RWPE2 (cell line): Measurements from ENCODE around the gene FAM107B.

Source experiments
- ATAC-seq: fragments of 200-7000 bp; cut with Tn5 transposase; 3 replicates; pipeline ENCODE4 v1.9.1; 2021; ENCODE audit warnings: low read depth
- DNase-seq: peaks from one replicate; pipeline ENCODE4 v3.0.0-alpha.2; 2020; ENCODE audit warnings: low spot score
- H3K27ac ChIP-seq: fragments of 450-650 bp; 2 replicates; pipeline ENCODE4 v1.5.1; 2017; ENCODE audit warnings: mild to moderate bottlenecking; ENCODE audit not compliant: poor library complexity, severe bottlenecking
- H3K27me3 ChIP-seq: fragments of 250-450 bp; sonication (Bioruptor Pico); 2 replicates; pipeline ENCODE4 v1.5.1; 2021; ENCODE audit warnings: mild to moderate bottlenecking, moderate library complexity; ENCODE audit not compliant: insufficient read depth, poor library complexity, severe bottlenecking
- H3K36me3 ChIP-seq: fragments of 250-450 bp; sonication (Bioruptor Pico); 2 replicates; pipeline ENCODE4 v1.5.1; 2020; ENCODE audit warnings: low read depth, mild to moderate bottlenecking, moderate library complexity
- H3K4me1 ChIP-seq: fragments of 250-450 bp; sonication (Bioruptor Pico); 2 replicates; pipeline ENCODE4 v1.5.1; 2021; ENCODE audit warnings: mild to moderate bottlenecking, moderate library complexity; ENCODE audit not compliant: insufficient read depth, poor library complexity, severe bottlenecking
- H3K4me3 ChIP-seq: fragments of 250-450 bp; sonication (Bioruptor Pico); 2 replicates; pipeline ENCODE4 v1.5.1; 2021; ENCODE audit warnings: mild to moderate bottlenecking, moderate library complexity; ENCODE audit not compliant: severe bottlenecking
- H3K9me3 ChIP-seq: fragments of 250-450 bp; sonication (Bioruptor Pico); 2 replicates; pipeline ENCODE4 v1.5.1; 2021; ENCODE audit warnings: mild to moderate bottlenecking, moderate library complexity; ENCODE audit not compliant: severe bottlenecking
- TF ChIP-seq, protein P1 (sequence below): fragments of 450-650 bp; IDR thresholded peaks from one replicate; pipeline ENCODE4 v1.5.1; 2017; ENCODE audit warnings: mild to moderate bottlenecking, moderate library complexity; ENCODE audit not compliant: poor library complexity, severe bottlenecking

The FAM107B gene

DNA sequence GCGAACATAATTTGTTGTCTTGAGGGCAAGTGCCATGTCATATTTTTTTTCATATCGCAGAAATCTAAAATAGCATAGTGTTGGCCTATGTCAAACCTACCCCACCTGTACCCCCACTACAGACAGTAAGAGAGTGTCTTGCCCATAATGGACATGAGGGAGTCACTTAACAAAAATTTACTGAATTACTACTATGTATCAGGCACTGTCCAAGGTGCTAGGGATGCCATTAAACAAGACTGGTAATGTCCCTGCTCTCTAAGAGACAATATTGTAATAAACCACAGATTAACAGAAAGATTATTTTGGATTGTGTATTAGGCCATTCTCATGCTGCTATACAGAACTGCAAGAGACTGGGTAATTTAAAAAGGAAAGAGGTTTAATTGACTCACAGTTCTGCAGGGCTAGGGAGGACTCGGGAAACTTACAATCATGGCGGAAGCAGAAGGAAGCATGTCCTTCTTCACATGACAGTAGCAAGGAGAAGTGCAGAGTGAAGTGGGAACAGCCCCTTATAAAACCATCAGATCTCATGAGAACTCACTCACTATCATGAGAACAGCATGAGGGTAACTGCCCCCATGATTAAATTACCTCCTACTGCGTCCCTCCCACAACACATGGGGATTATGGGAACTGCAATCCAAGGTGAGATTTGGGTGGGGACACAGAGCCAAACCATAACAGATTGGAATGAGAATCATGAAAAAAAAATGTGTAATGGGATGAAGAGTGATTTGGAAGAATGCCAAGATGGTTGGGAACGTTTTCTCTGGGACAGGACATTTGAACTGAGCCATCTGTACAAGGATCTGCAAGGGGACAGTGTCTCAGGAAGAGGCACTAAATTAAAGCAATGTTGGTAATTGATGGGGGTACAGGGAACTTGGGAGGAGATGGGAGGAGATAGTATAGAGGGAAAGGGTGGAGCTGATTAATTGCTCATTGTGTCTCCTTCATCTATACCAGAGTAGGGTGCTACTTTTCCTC, 108.5 kb downstream of the FAM107B start:
- Histone ChIP-seq H3K27me3 (no peaks in the 10 kb centered on the region), H3K9me3 (no peaks in the 10 kb centered on the region), H3K4me1 (peaks cover 8% of the 10 kb centered on the region), H3K27ac (no peak overlapping the region), H3K36me3 (no peaks in the 10 kb centered on the region), H3K4me3 (no peak overlapping the region)
- no peak for DNase-seq
- ATAC-seq = no peak
- TF ChIP-seq, protein P1, sequence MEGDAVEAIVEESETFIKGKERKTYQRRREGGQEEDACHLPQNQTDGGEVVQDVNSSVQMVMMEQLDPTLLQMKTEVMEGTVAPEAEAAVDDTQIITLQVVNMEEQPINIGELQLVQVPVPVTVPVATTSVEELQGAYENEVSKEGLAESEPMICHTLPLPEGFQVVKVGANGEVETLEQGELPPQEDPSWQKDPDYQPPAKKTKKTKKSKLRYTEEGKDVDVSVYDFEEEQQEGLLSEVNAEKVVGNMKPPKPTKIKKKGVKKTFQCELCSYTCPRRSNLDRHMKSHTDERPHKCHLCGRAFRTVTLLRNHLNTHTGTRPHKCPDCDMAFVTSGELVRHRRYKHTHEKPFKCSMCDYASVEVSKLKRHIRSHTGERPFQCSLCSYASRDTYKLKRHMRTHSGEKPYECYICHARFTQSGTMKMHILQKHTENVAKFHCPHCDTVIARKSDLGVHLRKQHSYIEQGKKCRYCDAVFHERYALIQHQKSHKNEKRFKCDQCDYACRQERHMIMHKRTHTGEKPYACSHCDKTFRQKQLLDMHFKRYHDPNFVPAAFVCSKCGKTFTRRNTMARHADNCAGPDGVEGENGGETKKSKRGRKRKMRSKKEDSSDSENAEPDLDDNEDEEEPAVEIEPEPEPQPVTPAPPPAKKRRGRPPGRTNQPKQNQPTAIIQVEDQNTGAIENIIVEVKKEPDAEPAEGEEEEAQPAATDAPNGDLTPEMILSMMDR = no peak

DNA sequence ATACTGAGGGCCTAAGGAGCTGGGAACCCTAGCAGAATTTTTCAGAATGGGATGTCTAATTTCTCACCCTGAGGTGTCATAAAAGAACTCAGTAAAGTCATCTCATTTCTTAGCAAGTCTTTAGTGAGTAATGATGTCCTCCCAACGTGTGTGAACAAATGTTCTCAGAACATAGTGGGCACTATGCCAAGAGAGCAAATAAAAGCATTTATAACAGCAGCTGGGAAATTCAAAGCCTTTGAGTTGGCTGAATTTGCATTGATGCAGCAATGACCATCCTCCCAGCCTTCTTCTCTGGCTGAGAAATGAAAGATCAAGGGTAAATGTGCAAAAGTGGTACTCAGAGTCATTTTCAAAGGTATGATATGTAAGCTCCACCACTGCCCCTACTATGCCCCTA, 109.4 kb downstream of the FAM107B start:
- no peak overlapping the region for H3K27ac ChIP-seq
- H3K4me1 ChIP-seq = peaks cover 8% of the 10 kb centered on the region
- DNase-seq (no peak), ATAC-seq (peak; percentile 78)
- H3K27me3 ChIP-seq = no peaks in the 10 kb centered on the region
- TF ChIP-seq, protein P1 = no peak
- no peaks in the 10 kb centered on the region for H3K9me3 ChIP-seq
- H3K4me3 ChIP-seq = no peak overlapping the region
- H3K36me3 ChIP-seq = no peaks in the 10 kb centered on the region

DNA sequence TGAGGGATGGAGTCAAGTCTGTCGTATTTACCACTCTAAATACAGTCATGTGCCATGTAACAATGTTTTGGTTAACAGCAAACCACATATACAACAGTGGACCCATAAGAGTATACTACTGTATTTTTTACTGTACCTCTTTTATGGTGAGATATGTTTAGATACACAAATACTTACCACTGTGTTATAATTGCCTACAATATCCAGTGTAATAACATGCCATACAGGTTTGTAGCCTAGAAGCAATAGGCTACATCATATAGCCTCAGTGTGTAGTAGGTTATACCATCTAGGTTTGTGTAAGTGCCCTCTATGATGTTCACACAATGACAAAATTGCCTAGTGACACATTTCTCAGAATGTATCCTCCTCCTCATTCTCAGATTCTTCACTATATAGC, 110.4 kb downstream of the FAM107B start:
- no peak for ATAC-seq
- Histone ChIP-seq H3K27ac (no peak overlapping the region), H3K36me3 (no peaks in the 10 kb centered on the region), H3K4me3 (no peak overlapping the region), H3K4me1 (peaks cover 8% of the 10 kb centered on the region), H3K27me3 (no peaks in the 10 kb centered on the region), H3K9me3 (no peaks in the 10 kb centered on the region)
- TF ChIP-seq, protein P1 = no peak
- no peak for DNase-seq

DNA sequence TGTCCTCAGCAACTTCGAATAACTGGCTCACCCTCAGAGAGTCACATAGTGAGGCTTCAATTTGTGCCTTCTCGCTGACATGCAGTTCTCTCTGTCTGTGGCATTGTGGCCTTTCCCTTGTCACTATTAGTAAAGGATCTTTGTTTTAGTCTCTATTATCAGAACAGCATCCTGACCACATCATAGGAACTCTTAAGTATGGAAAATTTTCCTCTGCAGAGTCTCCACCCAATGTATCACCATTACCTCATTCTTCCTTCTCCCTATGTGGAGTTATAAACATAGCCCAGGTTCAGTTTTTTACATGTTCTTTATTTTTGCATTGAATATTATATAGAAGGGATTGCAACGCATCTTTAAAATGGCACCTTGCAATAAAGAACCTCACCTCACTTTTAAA, 112.9 kb downstream of the FAM107B start:
- Histone ChIP-seq H3K27ac (no peak overlapping the region), H3K4me3 (no peak overlapping the region), H3K36me3 (no peaks in the 10 kb centered on the region), H3K27me3 (no peaks in the 10 kb centered on the region), H3K9me3 (no peaks in the 10 kb centered on the region), H3K4me1 (peaks cover 24% of the 10 kb centered on the region)
- ATAC-seq = no peak
- TF ChIP-seq, protein P1 = no peak
- DNase-seq = no peak

DNA sequence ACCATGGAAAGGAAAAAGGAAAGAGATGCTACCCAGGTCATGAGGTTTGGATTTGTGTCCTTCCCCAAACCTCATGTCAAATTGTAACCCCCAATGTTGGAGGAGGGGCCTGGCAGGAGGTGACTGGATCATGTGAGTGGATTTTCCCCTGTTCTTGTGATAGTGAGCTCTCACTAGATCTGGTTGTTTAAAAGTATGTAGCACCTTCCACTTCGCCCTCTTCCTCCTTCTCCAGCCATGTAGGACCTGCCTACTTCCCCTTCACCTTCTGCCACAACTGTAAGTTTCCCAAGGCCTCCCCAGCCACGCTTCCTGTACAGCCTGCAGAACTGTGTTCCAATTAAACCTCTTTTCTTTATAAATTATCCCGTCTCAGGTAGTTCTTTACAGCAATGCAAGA, 113.9 kb downstream of the FAM107B start:
- DNase-seq (no peak), ATAC-seq (no peak)
- Histone ChIP-seq H3K36me3 (no peaks in the 10 kb centered on the region), H3K4me3 (no peak overlapping the region), H3K27ac (no peak overlapping the region), H3K9me3 (no peaks in the 10 kb centered on the region), H3K27me3 (no peaks in the 10 kb centered on the region), H3K4me1 (peaks cover 24% of the 10 kb centered on the region)
- TF ChIP-seq, protein P1 = no peak
